ENCODE results near the gene UBE2H.
"Not testable (repeated sequence)": the region's sequence is repeated elsewhere in the genome, so short reads cannot be mapped to it uniquely, and the experiment has no call there.

Gene UBE2H

DNA sequence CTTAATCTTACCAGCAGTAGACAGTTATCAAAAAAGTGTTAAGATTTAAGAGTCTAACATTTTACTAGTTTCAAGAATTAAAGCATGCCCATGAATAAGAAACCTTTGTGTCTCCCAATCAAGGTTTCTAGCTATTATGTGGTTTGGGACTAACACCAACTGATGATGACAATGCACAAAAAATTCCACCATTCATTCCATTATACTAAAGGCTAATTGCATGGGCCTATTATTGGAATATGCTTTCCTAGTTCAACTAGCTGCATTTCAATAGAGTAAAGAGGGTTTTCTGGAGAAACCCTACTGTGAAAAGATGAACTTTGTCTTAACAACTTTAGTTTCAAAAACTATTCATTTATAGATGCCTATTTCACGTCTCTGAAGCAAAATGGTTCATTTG, 44.6 kb downstream of the UBE2H start:
- no peak for DNase-seq (ENCODE audit: low read depth in 3 of 3)

GRCh38 chr7:129907122-129907736, 45.5 kb downstream of the UBE2H start:
- no peak for DNase-seq (ENCODE audit: low read depth in 3 of 3)

GRCh38 chr7:129906700-129907099, 46.1 kb downstream of the UBE2H start:
- no peak for DNase-seq (ENCODE audit: low read depth in 3 of 3)

GRCh38 chr7:129903935-129904334, 48.8 kb downstream of the UBE2H start:
- DNase-seq (ENCODE audit: low read depth in 3 of 3): no peak

- no peak for DNase-seq (ENCODE audit: low read depth in 3 of 3)
Observed at GRCh38 chr7:129902788-129903422, 49.9 kb downstream of the UBE2H start.

- DNase-seq (ENCODE audit: low read depth in 3 of 3): no peak
Observed at GRCh38 chr7:129898502-129899160, 54.1 kb downstream of the UBE2H start.

- DNase-seq (ENCODE audit: low read depth in 3 of 3): no peak
Observed at GRCh38 chr7:129898007-129898406, 54.8 kb downstream of the UBE2H start.

- no peak for DNase-seq (ENCODE audit: low read depth in 3 of 3)
Observed at GRCh38 chr7:129896568-129897382, 56.0 kb downstream of the UBE2H start.

DNA sequence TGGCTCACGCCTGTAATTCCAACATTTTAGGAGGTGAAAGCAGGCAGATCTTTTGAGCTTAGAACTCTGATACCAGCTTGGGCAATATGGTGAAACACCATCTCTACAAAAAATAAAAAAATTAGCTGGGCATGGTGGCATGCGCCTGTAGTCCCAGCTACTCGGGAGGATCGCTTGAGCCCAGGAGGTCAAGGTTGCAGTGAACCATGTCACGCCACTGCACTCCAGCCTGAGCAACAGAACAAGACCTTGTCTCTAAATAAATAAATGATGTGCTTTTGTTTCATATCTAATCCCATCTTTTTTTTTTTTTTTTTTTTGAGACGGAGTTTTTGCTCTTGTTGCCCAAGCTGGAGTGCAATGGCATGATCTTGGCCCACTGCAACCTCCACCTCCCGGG, 58.6 kb downstream of the UBE2H start:
- not testable (repeated sequence) for DNase-seq (ENCODE audit: low read depth in 3 of 3)

DNA sequence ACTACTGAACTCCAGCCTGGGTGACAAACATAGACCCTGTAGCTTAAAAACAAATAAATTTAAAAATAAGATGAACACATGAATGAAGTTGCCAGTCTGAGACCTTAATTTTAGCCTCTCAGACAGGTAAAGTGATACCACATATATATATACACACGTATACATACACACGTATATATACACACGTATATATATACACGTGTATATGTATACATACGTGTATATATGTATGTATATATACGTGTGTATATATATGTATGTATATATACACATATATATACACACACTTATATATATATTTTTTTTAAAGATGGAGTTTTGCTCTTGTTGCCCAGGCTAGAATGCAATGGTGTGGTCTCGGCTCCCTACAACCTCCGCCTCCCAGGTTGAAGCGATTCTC, 62.7 kb downstream of the UBE2H start:
- no peak for DNase-seq (ENCODE audit: low read depth in 3 of 3)

GRCh38 chr7:129889133-129889844, 63.5 kb downstream of the UBE2H start:
- no peak for DNase-seq (ENCODE audit: low read depth in 3 of 3)

GRCh38 chr7:129887865-129888264, 64.9 kb downstream of the UBE2H start:
- DNase-seq (ENCODE audit: low read depth in 3 of 3): no peak

GRCh38 chr7:129886818-129887186, 66.0 kb downstream of the UBE2H start:
- no peak for DNase-seq (ENCODE audit: low read depth in 3 of 3)

DNA sequence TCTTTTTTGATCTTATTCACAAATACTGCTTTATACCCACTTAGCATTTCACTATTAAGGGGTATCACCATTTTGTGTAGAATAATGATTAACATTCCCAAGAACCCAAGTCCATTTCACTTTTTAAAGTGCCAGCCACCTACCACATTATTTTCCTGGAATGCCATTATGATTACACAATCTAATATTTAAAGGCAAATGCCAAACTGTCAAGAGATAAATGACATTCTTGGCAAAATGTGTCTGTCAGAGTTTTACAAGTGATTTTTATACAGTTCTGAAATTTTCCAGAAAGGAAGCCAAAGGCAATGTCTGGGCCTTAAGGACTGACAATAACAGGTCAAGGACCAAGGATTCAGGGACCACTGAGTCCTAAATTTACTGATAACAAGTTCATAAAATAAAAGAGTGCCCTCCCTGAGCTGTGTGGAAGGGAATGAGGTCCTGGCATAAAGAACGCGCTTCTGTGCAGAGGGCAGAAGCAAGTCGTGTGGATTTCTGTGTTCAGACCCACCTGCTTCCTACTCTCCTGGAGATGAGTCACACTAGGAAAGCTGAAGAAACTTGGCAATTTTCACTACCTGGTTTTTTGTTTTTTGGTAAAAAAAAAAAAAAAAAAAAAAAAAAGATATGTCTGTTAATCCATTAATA, 66.5 kb downstream of the UBE2H start:
- DNase-seq (ENCODE audit: low read depth in 3 of 3): no peak

GRCh38 chr7:129884495-129884894, 68.3 kb downstream of the UBE2H start:
- no peak for DNase-seq (ENCODE audit: low read depth in 3 of 3)

DNA sequence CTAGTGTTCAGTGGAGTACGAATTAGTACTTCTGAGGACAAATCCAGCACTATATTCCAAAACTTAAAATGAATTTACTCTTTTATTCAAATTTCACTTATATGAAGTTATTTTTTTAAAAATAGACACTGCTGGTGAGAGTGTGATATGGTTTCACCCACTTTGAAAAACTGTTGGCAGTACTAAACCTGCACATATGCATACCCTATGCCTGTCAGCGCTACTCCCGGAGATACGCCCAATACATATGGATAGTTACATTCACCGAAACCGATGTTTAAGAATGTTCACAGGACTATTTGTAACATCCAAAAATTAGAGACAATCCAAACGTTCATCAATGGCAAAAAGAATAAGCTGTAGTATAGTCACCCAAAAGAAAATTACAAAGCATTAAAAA, 69.6 kb downstream of the UBE2H start:
- DNase-seq (ENCODE audit: low read depth in 3 of 3): no peak

DNA sequence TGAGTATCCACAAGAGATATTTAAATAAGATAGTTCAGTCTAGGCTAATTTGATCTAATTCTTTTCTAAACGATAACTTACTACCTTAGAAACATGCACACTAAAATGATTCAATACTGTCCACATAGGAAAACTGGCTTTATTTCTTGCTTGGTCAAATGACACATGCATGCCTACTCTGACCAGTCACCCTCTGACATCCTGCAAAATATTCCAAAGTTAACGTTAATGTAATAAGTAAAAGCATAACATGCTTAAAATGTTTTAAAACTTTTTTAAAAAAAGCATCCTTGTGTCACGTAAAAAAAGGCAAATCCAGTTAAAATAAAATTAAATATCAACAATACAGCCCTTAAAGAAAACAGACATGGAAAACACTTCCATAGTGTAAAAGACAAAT, 70.2 kb downstream of the UBE2H start:
- DNase-seq (ENCODE audit: low read depth in 3 of 3): no peak

- DNase-seq (ENCODE audit: low read depth in 3 of 3): no peak
Observed at GRCh38 chr7:129877146-129877792, 75.5 kb downstream of the UBE2H start.

DNA sequence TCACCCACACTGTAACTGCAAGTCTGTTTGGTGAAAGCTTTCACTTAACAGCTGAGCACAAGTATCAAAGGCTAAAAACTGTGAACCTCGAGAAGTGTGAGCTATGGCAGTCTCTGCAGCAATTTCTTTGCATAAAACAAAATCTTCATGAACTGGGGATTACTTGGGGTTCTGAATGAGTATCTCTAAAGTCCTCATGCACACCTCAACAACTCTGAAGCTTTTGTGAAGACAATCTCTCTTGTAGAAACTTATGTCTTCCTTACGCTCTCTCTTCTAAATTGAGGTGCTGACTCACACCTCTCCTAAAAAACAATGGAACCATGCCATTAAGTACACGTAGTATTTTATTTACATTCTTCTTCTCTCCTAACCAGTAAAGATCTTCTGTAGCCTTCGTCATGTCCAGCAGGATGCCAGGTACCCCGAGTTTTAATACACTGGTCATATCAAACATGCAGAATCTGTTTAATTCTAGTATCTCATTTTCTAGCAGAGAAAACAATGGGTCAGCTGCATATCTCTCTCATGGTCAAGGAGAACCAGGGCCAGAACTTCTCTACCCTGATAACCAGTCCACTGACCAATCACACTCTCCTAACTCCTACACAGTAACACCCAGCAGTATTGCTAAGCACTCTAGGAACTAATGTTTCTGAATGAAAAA, 76.9 kb downstream of the UBE2H start:
- no peak for DNase-seq (ENCODE audit: low read depth in 3 of 3)

DNA sequence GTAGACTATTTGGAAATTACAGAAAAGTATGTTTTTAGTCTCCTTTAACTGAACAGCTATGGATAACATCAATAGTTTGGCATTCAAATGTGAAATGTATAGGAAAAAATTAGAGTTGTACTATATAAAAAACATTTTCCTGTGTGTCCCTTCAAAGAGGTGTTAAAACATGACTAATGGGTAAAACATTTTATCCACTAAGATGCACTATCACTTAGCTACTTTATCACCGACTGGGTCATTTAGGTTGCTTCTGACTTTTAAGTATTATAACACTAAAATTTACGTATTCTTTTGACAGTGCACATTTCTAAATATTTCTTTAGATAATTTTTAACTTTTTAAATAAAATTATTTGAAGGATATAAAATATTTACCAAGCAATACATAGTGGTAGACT, 77.6 kb downstream of the UBE2H start:
- no peak for DNase-seq (ENCODE audit: low read depth in 3 of 3)

Measured in stimulated activated CD4-positive, alpha-beta T cell treated with anti-CD3 and anti-CD28 coated beads, TNF-alpha, amount 100 ng/mL, for 24 hours (primary cell).